GM21717 (cell line): Measurements from ENCODE around the gene MPRIP.
A peak's percentile ranks its signal among the peaks of the same experiment; 100 is the strongest.

Experiments
- ATAC-seq: cut with Tn5 transposase; IDR thresholded peaks from one replicate; pipeline ENCODE4 v1.9.1; 2021; ENCODE audit warnings: mild to moderate bottlenecking, moderate library complexity; ENCODE audit not compliant: unreplicated experiment

MPRIP gene

GRCh38 chr17:17226451-17227265 lies 184.4 kb downstream of the MPRIP start:
- ATAC-seq = no peak

DNA sequence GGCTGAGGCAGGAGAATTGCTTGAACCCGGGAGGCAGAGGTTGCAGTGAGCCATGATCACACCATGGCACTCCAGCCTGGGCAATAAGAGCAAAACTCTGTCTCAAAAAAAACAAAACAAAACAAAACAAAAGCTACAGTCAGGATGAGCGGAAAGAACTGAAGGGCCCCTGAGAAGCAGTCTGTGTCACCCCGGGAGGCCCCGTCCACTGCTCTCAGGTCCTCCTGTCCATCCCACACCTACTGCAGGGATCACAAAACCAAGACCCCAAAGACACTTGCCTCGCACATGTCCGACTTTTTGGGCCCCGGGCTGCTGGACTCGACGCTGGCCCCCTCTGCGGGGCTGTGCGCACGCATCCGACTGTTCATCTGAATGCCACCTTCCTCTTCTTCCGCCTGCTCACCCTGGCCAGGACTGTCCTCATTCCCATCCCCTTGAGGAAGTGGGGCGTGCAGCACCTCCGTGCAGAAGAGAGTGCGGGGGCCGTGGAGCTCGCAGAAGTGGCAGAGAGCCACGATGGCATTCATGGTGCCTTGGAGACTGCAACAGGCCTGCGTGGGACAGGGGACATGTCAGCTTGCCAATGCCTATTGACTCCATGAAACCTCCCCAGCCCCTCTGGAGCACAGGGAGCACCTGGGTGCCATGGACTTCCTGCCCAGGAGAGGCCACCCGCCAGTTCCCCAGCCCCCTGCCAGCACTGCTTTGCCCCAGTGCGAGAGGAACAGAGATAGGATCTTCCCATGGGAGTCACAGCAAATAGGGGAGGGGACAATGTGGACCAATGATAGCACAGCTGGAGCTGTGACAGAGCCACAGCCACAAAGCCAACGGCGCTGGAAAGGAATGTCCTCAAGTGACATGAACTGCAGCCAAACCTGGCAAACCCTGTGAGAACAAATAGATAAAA lies 185.6 kb downstream of the MPRIP start:
- ATAC-seq = no peak

DNA sequence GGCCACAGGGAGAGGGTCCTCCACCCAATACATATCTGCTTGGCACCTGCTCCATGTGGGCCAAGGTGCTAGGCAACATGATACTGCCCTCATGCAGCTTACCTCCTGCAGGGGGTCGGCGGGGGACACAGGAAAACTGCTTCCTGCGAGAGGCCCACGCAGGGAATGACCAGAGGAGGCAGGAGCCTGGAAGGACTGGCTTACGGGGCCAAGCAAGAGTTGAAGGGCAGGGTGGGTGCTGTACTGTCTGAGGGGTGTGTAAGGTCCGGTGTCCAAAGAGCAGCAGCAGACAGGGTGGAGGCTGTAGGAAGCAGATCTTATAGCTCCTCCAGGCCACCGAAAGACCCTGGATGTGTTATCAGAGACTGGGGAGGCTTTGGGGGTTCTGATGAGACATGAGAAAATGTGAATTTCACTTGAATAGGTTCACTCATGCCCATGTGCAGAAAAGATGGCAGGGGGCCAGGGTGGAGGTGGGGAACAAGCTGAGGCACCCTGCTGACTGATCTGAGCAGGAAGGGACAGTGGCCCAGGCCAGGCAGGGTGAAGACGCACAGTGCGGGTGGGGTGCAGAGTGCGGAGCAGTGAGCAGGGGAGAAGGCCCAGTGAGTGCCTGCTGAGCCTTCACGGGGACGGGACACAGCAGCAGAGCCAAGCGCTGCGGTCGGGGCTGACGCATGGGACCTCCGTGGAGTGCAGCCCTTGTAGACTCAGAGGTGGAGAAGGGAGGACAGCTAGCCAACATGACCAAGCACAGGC lies 186.4 kb downstream of the MPRIP start:
- ATAC-seq = no peak

- ATAC-seq = no peak
Observed at GRCh38 chr17:17229416-17230384, 187.4 kb downstream of the MPRIP start.

DNA sequence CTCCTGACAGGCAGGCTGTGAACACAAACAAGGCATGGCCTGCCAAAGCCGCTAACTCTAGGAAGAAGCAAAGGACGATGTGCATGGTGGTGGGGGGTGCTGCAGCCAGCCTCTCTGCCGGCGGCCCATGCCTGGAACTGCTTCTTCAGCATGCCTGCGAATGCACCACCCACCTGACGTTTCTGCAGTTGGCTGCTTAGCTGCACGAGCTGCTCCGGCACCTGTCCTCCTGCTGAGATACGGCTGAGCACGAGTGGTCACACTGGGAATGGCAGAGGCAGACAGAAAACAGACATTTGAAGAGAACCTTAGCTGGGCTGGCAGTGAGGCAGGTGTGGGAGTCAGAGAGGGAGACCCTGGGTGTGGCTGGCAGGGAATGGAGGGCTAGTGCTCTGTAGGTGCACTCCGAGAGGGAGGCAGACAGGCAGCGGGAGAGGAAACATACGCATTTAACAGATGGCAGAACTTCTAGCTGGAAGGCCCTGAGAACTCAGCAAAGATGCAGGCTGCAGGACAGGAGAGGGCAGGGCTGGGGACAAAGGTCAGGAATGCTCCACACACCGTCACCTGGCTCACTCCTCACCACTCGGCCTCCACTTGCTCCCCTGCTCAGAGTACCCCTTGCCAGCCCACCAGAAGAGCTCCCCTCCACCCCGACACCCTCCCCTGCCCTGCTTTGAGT lies 189.5 kb downstream of the MPRIP start:
- ATAC-seq = no peak

DNA sequence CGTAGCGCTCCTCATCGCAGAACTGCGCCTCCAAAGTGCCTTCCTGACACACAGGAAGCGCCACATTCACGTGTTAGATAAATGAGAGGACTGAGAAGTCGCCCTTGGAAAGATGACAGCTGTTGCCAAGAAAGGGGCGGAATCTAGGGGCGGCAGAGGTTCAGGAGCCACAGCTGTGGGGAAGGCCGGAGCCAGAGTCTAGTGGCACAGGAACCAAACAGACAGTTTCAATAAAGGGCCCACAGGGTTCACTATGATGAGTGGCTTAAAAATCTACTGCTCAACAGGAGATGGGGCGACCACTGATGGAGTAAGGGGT lies 190.0 kb downstream of the MPRIP start:
- ATAC-seq = no peak

DNA sequence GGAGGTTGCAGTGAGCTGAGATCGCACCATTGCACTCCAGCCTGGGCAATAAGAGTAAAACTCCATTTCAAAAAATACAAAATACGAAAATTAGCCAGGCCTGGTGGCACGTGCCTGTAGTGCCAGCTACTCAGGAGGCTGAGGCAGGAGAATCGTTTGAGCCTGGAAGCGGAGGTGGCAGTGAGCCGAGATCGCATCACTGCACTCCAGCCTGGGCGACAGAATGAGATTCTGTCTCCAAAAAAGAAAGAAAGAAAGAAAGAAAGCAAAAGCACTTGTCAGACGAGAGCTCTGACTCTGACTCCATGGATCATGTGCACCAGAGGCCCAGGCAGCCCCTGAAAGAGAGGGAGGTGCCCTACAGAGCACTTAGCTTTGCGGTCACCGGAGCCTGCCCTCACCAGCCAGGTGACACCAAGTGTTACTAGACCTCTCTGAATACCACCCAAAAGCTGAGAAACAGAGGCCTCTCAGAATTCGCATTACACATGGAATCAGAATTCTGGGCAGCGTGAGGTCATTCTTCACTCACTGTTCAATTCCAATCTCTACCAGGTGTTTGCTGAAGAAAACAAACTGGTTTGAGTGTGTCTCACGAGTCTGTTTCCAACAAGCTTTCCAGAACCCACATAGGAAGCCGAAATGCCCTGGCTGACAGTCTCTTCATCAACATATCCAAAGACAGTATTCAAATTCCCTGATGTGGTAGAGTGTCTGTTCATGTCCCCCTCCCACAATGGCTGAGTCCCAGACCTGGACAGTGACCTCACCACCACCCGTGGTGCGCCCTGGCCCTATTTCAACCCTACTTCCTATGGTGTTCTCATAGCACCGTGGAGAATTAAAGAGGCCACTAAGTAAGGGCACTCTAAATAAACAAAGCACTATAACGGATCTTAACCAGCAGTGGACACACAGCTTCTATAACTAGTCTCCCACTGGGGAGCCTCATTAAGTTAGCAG lies 193.2 kb downstream of the MPRIP start:
- no peak for ATAC-seq

DNA sequence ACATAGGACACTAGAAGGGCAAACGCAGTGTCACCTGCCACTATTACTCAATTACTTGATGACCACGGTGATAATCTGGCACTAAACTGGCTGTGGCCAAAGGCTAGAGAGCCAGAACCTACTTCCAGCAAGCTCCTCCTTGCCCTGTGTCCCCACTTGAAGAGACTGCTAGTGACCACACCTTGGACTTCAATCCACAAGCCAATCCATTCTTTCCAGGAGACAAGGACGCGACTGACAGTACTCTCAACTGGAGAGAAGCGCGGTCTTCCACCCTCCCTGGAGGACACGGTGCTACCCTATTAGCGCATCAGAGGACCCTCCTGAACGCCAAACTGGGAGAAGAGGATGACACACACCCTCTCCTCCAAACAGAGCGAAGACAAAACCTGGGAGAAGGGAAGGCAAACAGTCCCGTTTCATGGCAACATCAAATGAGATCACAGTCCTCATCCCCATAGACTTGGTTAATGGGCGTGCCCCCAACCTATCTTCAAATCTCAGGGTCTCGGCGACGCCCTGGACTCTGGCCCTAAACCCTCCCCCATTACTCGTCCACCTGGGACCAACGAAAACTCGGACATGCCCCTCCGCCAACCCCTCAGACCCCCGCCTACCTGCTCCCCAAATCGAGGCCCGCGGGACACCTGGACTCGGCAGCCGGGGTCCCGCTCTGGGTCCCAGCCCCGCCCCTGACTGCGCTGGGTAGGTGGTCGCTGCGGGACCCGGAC lies 194.2 kb downstream of the MPRIP start:
- ATAC-seq = no peak

DNA sequence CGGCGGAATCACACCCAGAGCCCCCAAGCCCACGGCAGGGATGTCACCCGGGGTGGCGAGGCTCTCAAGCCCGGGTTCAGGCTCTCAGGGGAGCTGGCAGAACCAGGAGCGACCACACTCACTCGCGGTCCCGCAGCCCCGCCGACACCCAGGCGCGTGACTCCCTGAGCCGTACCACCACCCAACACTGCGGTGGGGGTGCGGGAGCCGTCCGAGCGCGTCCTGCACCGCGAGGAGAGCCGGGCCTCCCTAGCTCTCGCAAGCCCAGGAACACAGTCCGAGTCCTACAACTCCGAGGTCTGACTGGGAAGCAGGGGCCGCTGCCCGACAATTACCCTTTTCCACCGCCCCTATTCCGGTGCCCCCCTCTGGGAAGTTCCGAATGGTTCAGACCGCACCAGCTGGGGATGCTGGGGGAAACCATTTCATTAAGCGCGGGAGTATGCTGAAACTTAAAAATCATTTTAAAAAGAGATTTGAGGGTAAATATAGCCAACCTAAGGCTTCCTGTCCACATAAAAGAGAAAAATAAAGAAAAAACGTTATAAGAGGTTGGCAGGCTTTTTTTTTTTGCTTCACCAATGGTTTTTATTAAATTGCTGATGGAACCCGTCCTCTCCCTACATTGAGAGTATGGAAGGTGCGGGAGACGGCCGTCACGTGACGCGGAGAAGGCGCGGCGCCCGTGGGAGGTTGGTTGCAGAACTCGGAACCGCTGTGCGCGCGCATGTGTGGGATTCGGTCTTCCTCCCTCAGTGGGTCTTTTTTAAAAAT lies 195.0 kb downstream of the MPRIP start, which contains the start of gene FLCN:
TSS of gene FLCN (minus strand) at position 143 of the 774 bp plus-strand sequence. CDS start 9,031 bp downstream, outside the sequence.
- peak; percentile 78 for ATAC-seq

GRCh38 chr17:17239832-17240231 lies 197.6 kb downstream of the MPRIP start:
- ATAC-seq = no peak

- no peak for ATAC-seq
Observed at GRCh38 chr17:17241656-17242055, 199.4 kb downstream of the MPRIP start.

DNA sequence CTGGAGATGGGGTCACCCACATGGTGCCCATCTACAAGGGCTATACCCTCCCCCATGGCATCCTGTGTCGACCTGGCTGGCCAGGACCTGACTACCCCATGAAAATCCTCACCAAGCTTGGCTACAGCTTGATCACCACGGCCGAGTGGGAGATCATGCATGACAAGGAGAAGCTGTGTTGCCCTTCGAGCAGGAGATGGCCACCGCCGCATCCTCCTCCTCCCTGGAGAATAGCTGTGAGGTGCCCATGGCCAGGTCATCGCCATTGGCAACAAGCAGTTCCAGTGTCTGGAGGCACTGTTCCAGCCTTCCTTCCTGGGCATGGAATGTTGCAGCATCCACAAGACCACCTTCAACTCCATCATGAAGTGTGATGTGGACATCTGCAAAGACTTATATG lies 200.0 kb downstream of the MPRIP start:
- no peak for ATAC-seq
